HG02798 (cell line): ENCODE data around the gene ADAM10.

Experiments
- ATAC-seq: cut with Tn5 transposase; IDR thresholded peaks from one replicate; pipeline ENCODE4 v1.9.1; 2021; ENCODE audit warnings: mild to moderate bottlenecking; ENCODE audit not compliant: unreplicated experiment, poor library complexity

Gene ADAM10

DNA sequence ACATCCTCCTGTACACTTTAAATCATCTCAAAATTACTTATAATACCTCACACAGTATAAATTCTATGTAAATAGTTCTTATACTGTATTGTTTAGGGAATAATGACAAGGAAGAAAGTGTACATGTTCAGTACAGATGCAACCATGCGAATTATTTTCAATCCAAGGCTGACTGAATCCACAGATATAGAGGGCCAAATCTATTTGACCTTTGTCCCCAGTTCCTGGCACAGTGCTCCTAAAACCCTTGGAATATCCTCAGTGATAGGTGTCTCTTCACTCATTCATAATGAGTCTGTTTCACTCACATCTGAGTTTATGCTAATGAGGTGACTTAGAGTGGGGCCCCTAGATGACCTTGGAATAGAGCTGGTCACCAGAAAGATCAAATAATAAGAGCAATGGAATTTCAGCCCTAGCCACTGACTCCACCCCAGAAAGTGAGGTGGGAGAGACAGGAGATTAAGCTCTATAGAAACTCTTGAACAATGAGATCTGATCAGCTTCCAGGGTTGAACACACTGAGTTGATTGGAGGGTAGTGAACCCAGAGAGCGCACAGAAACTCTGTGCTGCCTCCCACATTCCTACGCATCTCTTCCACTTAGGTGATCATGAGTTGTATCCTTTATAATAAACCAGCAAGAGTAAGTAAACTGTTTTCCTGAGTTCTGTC lies 65.3 kb downstream of the ADAM10 start:
- no peak for ATAC-seq

DNA sequence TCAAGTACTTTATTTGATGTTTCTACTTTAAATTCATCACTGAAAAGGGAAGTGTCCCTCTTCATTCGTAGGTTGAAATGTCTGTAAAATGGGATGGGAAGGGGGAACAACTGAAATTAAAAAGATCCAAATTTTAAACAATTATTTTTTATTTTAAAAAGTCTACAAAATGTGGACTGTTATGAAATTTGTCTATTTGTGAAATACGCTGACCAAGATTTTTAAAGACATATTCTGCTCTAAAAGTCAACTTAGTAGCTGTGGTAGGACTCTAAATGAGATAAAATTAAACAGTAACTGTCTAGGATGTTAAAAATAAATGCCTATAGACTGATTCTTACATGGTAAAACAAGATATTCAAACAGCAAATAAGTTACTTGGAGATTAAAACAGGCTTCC lies 67.3 kb downstream of the ADAM10 start:
- no peak for ATAC-seq

DNA sequence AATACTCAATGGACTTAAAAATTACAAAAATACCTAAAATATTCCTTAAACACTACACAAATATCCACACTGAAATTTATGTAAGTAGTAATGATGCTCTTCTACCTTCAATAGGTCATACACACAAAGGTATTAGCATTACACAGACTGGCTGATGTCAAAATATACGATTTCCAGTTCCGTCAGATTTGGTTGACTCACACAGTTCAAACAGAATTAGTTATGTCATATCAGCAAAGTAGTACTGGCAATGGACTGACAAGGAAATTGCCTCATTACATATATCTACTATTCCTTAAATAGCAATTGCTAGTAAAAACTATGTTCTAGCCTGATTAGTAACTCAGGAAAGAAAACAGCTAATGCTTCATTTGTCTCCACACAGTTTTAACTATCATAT lies 70.8 kb downstream of the ADAM10 start:
- no peak for ATAC-seq

DNA sequence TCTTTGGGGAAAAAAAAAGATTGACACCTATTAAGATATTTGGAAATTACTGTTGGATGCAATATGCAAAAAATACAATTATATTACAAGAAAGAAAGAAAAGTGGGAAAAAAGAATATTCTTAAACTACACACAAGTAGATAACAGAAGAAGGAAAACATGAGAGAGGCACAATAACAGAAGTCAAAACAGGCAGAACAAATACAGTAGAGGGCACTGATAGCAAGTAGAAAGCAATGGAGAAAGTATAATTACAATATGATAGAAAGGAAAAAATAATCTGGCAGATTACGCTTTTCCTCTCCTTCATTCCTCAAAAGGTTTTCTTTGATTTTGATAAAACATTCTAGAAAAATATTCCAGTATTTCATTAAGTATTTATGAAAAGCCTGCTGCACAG lies 72.1 kb downstream of the ADAM10 start:
- ATAC-seq, result no peak

DNA sequence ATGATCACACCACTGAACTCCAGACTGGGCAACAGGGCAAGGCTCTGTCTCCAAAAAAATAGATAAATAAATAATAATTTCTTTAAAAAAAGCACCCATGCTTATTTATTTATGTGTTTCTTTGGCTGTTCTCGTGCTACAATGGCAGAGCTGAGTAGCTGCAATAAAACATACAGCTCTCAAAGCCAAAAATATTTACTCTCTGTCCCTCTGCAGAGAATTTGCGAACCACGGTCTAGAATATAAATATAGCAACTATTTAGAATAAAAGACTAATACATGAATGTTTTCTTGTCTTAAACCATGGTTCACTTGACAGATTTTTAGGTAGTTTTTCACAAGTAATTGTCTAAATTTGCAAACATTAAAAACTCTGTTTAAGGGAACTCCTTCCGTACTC lies 72.7 kb downstream of the ADAM10 start:
- no peak for ATAC-seq

DNA sequence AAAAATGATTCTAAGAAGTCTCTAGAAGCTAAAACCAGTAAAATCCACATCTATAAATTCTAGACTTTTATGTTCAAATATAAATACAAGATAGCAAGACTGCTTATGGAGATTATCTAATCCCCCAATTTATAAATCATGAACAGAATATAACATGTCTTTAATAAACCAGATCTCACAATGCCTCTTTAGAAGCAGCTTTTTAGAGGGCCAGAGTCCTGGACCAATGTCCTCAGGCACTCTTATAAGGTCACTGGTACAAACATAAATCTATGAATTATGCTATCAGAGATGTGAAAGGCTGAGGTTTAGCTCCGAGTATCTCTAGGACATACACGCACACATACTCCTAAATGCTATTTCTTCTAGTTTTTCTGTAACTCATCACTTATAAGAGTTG lies 78.3 kb downstream of the ADAM10 start:
- no peak for ATAC-seq

DNA sequence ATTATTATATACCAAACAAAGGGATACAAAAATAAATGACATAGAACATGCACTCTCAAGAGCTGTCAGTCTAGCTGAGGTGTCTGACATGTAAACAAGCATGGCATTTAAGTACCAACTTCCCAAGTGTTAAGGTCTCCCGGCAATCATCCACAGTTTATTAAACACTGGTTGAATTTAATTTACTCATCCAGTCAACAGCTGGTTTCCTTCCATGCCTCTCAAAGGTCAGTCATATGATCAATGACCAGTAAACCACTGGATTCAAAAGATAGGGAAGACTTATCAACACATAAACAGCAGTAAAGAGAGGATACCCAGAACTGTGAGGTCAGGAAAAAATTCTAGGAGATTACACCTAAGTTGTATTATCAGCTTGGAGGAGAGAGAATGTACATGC lies 80.4 kb downstream of the ADAM10 start:
- no peak for ATAC-seq

DNA sequence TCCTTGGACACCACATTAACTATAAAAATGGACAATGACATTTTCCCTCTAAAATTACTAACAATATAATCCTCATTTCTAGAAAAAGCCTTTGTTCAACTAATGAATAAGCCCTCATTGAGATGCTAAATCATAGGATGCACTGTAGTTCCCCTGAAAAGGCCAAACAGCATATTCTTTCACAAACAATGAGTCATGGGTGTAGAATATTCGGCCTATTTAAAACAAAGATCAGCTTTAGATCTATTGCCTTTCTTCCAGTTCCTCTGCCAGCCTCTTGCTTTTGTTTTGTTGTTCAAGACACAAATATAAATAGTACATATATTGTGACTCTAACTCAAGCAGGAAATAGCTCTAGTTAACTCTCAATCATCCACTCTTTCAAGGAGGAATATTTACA lies 82.5 kb downstream of the ADAM10 start:
- no peak for ATAC-seq

DNA sequence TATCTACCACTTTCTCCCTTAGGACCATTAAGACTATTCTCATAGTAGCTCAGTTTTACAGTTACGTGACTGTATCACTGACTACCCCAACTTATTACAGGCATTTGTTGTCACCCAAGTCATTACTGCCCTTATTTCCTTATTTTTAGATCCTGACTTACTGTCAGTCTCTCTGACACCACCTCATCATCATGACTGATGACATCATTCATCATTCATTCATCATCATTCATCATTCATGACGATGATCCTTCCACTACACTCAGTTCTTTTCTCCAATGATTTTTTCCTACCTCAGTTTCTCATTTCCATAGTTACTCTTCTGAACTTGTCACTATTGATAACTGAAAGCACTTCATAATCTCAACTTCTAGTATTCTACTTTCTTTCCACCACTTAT lies 83.8 kb downstream of the ADAM10 start:
- no peak for ATAC-seq

DNA sequence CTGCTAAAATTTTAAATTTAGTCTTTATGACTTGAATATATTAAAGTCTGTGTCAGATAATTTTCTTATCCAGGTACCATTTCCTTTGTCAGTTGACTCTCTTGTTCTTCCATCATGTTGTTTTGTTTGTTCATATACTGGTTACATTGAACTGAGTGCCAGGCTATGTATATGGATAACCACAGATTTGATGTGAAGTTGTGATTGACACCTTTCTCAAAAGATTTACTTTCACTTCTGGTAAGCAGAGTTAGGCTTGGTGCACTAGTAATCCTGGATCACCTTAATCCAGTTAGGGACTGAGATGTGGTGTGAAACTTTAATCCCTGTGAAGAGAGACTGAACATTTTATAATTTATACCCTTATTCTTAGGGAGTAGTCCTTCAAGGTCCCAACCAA lies 99.4 kb downstream of the ADAM10 start:
- ATAC-seq, result no peak

DNA sequence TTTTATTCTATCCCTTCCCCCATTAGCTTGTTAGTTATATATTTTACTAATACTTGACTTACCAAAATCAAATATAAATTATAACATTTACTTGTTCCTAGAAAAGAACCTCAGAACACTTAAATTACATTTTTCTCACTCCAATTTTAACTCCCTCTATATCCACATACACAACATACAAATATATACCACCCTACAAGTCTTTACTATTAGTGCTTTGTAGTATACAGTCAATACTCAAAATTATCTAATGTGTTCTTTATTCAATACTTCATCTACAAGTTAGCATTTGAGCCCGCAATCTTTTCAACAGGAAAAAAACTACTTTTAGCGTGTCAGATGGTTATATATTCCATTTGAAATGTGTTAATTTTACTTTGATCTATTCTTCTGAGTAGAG lies 100.3 kb downstream of the ADAM10 start:
- no peak for ATAC-seq

DNA sequence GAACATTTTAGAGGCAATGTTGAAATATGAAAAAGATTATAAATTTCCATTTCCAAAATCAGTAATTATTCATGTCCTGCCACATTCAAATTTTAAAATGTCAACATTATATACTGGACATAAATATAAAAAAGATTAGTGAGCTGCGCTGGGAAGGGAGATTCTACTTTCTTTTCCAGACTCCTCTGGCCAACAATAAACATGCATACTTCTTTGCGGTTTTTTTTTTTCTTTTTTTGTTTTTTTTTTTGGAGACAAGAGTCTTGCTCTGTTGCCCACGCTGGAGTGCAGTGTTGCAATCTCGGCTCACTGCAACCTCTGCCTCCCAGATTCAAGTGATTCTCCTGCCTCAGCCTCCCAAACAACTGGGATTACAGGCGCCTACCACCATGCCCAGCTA lies 105.5 kb downstream of the ADAM10 start:
- ATAC-seq, result no peak

DNA sequence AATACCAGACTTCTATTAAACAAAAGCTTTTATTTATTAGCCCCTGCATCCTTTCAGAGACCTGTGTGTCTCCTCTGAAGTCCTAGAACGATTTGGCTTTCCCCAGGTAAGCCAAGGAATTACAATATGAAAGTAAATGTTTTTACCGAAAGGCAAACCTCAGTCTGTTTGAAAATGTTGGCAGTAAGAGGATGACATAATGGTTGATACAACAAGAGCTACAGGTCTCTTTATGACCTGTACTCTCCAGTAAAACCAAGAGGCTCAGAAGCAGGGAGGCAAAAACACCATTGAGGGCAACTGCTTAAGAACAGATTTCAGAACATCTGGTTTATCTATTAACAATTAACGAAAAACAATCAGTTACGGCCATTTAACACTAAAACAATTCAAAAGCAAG lies 107.8 kb downstream of the ADAM10 start:
- no peak for ATAC-seq

DNA sequence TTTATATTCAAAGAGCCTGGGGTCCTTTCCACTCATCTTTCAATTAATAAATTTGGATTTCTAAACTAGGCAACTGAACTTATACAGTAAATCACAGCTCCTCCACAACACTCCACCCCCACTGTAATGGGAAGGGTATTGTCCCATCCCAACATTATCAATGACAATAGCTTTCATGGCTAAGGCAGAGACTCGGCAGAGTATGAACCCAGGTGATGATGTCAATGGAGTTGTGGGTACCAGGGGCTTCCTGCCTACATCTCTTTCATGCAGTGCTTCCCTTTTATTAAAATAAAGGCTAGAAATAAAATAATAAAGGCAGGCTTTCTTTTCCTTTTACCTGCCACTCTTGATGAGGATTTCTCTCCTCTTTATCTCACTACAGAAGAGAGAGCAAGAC lies 109.5 kb downstream of the ADAM10 start:
- ATAC-seq, result no peak

DNA sequence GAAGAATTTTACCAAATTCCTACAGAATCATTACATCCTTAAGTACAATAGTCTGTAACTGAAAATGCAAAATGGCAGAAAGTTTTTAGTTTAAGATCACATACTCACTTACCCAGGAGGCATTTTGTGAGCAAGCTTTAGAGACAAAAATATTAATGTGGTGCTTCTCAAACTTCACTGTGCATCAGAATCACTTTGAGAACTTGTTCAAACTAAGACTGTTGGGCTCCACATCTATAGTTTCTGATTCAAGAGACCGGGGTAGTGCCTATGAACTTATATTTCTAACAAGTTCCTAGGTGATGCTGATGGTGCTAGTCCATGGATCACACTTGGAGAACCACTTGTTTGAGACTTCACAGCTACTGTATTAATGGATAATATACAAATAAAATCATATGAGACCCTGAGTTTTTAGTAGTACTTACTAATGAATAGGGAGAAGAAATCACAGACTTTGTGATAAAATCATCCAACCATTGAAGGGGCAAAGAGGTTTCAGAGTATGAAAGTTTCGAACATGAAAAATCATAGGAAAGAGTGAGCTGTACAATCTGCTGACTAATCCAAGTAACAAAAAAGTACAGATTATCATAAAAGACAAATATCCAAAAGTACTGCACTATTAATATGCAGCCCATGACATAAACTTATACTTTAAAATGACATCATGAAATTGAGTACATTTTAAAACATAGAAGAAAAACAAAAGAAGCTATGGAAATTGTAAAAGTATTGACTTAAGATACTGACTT lies 110.3 kb downstream of the ADAM10 start:
- no peak for ATAC-seq

DNA sequence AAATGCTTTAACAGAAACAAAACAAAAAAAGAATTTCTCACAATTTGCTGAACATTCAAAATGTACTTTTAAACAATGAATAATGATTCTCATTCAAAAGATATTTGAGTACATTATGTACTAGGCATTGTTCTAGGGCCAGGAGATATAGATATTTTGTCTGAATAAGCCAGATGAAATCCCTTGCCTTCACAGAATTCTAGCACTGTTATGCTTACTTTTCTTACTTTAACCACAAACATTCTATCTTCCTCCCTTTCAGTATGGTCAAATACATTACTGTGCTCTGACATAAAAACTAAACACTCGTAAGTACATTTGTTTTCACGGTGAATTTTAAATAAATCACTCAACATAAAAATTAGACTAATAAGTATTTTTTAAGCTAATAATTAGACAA lies 116.7 kb downstream of the ADAM10 start:
- ATAC-seq, result no peak

DNA sequence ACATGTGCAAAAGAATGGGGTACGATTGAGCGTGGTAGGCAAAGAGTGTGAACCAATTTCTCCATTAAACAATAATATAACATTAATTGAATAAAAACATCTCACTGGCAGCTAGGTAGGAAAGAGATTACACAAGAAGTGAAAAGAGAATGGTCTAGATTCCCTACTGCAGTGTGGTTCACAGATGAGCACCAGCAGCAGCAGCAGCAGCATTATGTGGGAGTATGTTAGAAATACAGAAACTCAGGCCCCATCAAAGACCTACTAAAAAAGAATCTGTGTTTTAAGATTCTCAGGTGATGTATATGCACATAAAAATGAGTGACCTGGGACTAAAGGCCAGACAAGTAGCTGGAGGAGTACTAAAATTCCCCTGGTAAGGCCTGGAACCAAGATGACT lies 118.2 kb downstream of the ADAM10 start:
- ATAC-seq, result no peak

DNA sequence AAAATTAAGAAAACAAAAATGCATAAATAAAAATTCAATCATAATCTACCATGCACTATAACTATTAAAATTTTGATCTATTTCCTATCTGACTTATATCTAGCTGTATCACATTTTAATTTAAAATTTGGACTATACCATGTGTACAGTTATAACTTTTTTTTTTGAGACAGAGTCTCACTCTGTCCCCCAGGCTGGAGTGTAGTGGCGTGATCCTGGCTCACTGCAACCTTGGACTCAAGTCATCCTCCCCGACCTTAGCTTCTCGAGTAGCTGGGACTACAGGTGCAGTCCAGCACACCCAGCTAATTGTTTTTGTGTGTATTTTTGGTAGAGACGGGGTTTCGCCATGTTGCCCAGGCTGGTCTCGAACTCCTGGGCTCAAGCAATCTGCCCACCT lies 119.9 kb downstream of the ADAM10 start:
- no peak for ATAC-seq

DNA sequence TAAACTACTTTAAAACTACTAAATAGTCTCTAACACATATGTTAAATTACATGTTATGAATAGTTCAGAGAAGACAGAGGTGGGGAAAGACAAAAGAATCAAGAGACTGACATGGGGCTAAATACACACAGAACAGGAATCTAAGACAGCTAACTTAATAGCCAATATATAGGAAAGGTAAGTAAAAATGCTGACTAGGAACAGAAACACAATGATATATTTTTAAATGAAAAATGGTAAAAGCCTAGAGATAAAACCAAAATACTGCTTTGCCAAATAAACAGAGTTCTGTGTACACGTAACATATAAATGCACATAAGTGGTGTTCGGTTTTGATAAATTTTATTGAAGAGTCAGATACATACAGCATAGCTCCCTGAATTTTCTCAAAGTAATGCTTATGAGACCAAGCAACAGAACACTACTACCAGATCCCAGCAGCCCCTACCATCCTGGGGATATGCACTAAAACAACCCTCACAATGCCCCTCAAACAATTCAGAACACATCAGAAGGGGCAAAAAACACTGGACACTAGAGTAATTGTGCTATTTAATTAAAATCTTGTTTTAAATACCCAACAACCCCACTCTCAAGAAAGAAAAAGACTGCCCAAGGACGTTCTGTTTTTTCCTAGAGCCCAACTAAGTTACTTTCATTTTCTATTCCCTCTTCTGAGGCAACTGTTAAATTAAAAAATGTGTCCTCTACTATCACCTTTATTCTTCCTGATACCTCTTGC lies 121.1 kb downstream of the ADAM10 start:
- no peak for ATAC-seq

DNA sequence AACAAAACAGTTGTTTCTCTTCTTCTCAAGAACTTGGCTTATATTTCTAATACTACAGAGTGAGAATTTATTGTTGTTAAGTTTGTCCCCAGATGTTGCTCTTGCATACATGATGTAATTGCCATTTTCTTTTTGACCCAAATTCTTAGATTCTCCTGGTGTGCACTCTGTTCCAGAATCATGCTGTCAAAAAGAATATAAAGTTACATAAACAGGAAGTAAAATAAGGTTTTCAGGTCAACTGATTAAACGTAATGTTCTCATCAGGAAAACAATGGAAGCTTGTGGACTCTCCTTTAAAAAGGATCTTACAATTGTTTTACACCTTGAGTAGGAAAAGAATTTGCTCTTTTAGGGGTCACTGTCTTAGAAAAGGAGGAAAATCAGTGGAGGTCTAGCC lies 121.8 kb downstream of the ADAM10 start:
- no peak for ATAC-seq

DNA sequence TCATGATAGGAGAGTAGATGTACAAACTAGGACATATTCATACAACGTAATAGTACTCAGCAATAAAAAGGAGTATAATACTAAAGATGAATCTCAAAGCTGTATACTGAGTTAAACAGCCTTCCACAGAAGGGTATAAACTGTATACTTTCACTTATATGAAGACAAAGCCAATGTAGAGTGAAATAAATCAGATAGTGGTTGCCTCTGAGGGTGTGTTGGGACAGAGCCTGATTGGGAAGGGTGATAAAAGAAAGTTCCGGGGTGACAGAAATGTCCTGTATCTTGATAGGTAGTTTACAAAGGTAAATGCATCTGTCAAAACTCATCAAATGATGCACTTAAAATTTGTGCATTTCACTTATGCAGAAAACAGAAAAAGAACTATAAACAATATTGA lies 122.5 kb downstream of the ADAM10 start:
- no peak for ATAC-seq

DNA sequence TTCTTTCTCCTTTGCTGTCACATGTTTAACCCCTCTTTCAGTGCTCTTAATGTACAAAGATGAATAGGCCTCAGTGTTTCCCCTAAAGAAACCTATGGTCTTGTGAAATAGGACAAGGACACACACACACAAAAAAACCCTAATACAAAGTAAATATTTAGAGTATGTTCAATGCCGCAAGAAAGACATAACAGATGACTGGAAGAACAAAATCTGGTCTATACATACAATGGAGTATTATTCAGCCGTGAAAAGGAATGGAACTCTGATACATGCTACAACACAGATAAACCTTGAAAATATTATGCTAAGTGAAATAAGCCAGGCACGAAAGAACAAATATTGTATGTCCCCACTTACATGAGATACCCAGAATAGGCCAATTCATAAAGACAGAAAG lies 123.1 kb downstream of the ADAM10 start:
- ATAC-seq, result no peak
